Adrenal gland (tissue), 5 donors: ENCODE measurements around the gene SYMPK.

ENCODE experiments used
- POLR2A ChIP-seq, 2 donors: fragments of 450-650 bp; IDR thresholded peaks; one replicate each; pipeline ENCODE4 v1.6.1; 2017; ENCODE audit warnings: antibody characterized with exemption in 2 of 2, mild to moderate bottlenecking in 2 of 2, moderate library complexity in 1 of 2
- TF ChIP-seq, protein P1 (sequence below), 6 experiments: fragments of 450-650 bp in 4 of 6; fragments of 200-600 bp in 2 of 6; sonication (generic) in 1 of 6; IDR thresholded peaks; 1 replicate in 5 of 6; 2 replicates in 1 of 6; pipeline versions ENCODE4 v1.5.1 to v1.8.0; 2016 to 2021; ENCODE audit warnings: antibody characterized with exemption in 6 of 6, mild to moderate bottlenecking in 2 of 6, moderate library complexity in 1 of 6
- donor health status: DM: no; HTN: no; CAD: no.

DNA sequence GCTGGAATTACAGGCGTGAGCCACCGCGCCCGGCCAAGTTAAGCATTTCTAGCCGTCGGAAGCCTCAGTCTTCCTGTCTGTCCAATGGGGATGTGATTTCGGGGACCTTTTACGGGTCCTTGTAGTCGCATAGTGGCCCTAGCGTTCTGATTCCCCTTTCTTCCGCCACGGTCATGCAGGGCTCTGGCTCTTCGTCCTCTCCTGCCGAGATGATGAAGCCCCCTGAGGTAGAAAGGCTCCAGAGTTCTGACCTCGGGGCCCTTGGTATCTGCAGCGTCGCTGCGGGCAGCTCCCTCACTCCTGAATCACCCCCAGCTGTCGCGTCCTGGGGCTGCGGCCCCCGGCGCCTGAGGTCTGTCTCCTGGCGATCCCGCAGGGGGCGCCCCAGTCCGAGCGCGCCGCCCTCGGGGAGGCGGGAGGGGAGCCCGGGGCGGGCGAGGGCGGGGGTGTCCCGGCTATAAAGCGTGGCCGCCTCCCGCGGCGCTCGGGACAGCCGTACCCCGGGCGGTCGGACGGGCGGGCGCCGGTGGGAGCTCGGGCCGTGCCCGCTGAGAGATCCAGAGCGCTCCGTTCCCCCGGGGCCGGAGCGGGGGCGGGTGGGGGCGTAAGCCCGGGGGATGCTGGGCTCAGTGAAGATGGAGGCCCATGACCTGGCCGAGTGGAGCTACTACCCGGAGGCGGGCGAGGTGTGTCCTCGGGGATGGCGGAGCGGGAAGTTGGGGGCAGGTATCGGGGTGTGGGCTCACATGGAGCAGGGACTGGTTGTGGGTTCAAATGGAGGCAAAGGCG is 1.1 kb upstream of the SYMPK start, which contains the start of gene FOXA3:
- TF ChIP-seq, protein P1, sequence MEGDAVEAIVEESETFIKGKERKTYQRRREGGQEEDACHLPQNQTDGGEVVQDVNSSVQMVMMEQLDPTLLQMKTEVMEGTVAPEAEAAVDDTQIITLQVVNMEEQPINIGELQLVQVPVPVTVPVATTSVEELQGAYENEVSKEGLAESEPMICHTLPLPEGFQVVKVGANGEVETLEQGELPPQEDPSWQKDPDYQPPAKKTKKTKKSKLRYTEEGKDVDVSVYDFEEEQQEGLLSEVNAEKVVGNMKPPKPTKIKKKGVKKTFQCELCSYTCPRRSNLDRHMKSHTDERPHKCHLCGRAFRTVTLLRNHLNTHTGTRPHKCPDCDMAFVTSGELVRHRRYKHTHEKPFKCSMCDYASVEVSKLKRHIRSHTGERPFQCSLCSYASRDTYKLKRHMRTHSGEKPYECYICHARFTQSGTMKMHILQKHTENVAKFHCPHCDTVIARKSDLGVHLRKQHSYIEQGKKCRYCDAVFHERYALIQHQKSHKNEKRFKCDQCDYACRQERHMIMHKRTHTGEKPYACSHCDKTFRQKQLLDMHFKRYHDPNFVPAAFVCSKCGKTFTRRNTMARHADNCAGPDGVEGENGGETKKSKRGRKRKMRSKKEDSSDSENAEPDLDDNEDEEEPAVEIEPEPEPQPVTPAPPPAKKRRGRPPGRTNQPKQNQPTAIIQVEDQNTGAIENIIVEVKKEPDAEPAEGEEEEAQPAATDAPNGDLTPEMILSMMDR (IDR thresholded peaks at IDR 0.05) = peak; percentile 12 to 61 (median 39)
- TF ChIP-seq POLR2A (IDR thresholded peaks at IDR 0.05) = no peak
